ENCODE results near the gene ELK1.
"Not testable (repeated sequence)": the region's sequence is repeated elsewhere in the genome, so short reads cannot be mapped to it uniquely, and the experiment has no call there.

The ELK1 gene

DNA sequence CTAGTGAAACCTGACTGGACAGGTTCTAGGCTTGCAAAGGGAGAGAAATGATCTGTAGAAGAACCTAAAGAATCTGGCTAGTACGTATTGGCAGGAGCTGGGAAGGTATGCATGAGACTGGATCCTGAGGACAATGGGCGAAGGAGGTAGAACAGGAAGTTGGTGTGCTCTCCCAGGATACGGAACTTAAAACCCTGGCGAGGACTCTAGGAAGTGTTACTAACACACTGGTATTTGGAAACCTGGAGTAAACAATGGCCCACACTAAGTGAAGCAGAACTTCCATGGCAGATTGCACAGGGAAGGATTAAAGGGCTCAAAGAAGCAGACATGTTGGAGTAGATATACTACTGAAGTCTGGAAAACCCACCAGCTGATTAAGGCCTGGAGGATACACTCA, 39.9 kb downstream of the ELK1 start:
- no peak for DNase-seq

DNA sequence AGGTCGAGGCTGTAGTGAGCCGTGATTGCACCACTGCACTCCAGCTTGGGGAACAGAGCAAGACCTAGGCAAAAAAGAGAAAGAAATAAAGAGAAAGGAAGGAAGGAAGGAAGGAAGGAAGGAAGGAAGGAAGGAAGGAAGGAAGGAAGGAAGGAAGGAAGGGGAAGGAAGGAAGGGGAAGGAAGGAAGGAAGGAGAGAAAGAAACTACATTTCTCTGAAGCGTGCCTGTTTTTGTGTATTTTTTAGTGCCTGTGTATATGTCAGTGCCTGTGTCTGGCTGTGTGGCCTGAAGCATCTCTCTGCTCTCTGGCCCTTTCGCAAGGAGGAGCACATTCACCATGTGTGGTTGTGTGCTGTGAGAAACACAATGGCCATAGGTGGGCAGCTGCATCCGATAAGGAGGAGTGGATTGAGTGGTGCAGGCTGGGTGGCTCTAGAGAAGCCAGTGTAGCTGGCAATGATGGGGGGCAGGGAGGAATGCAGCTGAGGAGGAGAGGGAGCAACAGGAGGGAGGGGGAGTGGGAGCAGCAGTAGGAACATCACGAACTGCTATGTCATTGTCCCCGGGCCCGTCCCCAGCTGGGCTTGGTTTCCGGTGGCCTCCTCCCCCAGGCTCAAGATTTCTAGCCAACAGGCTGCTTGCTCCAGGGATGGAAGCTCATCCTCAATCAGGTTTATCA, 42.1 kb downstream of the ELK1 start:
- no peak for DNase-seq

DNA sequence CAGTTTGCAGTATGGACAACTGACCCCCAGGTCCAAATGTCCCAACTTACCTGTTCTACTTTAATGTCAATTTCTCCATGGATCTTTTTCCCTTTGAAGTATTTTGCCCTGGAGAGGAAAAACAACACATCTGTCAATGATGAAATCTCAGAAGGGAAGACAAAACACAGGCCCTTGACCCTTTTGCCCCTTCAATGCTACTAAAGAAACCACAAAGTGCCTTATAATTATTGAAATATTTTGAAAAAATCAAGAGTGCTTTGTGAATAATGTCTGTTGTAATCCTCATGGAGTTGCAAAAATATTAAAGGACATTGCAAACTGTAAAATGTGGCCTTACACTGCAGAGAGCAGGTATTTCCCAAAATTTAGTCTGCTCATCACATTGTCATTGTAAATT, 43.3 kb downstream of the ELK1 start:
- no peak for DNase-seq

DNA sequence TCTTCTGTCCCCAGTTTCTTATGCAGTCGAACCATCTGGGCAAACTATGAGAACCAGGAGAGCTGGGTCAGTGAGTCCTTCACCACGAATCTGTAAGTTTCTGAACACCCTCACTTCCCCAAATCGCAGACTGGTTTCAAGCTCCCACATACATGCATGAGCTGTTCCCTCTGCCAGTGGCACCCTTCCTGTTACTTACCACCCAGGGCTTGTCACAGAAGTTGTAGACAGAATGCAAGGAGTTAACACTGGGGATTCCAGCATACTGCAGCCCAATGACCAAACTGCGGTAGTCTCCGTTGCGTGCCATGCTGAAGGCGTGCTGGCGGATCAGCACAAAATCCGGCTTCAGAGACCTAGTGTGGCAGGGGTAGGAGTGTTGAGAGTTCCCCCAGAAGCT, 45.3 kb downstream of the ELK1 start:
- DNase-seq = no peak

DNA sequence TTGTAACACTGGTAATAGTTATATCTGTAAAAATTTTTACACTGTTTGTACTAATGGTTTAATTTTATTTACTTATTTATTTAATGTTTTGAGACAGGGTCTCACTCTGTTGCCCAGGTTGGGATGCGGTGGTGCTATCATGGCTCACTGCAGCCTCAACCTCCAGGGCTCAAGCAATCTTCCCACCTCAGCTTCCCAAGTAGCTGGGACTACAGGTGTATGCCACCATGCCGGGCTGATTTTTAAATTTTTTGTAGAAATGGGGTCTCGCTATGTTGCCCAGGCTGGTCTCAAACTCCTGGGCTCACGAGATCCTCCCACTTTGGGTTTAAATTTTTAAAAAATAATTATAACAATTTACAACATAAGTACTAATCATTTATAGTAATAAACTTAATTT, 47.2 kb downstream of the ELK1 start:
- not testable (repeated sequence) for DNase-seq

DNA sequence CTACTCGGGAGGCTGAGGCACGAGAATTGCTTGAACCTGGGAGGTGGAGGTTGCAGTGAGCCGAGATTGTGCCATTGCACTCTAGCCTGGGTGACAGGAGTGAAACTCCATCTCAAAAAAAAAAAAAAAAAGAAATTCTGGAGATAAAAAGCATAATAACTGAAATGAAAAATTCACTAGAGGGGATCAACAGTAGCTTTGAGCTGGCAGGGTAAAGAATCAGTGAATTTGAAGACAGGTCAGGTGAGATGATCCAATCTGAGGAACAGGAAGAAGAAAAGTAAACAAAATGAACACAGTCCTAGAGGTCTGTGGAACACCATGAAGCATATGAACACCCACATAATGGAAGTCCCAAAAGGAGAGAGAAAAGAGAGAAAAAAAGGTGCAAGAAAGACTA, 53.1 kb downstream of the ELK1 start:
- DNase-seq = no peak

DNA sequence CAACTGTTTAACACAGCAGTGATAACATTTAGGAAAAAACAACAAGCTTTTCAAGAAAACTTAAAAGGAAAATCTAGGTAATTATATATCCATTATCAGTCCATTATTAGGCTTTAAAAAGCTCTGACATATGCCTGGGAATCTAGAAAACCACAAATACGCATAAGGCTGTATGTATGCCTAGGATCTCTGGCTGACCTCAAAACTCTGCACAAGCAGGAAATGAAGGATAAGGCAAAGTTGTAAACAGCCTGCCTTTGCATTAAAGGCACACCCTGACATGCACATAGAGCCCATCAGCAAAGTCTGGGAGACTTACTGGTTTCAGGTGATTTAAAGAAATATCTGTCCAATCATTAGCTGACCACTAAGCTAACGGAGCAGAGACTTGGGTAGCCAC, 54.1 kb downstream of the ELK1 start:
- no peak for DNase-seq

DNA sequence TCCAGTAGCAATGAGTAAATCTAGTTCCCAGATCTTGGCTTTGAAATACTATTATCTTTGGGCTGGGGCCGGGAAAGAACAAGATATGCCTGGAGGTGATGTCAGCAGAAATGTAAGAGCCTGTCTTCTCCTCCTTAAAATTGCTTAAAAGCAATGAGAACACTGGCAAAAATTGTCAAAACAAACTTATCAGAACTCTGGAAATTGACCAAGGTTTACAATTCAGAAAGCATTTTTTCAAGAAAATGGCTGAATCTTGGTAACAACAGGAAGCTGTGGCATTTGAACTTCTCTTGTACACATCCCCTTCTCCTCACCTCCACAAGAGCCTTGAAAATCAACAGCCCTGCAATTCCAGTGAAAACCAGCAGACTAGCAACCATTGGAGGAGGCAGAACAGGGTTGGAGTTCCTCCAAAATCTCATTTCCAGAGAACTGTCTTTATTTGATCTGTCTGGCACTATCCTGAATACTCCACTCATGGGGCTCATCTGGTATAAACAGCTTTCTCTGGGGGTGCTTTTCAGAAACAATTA, 54.6 kb downstream of the ELK1 start:
- DNase-seq = no peak

DNA sequence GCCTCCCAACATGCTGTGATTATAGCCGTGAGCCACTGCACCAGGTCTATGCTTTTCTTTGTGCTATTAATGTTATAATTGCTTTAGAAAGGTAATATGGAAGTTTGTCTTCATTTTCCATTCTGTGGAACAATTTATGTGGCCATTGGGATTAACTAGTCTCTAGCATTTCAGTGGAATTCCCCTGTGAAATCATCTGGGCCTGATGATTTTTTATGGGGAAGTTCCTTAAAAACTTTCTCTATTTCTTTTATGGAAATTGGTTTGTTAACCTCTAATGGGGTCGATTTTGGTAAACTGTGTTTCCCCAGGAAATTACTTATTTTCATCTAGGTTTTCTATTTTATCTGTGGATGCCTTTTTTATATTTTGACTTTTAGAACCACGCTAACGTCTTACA, 56.8 kb downstream of the ELK1 start:
- DNase-seq = no peak

DNA sequence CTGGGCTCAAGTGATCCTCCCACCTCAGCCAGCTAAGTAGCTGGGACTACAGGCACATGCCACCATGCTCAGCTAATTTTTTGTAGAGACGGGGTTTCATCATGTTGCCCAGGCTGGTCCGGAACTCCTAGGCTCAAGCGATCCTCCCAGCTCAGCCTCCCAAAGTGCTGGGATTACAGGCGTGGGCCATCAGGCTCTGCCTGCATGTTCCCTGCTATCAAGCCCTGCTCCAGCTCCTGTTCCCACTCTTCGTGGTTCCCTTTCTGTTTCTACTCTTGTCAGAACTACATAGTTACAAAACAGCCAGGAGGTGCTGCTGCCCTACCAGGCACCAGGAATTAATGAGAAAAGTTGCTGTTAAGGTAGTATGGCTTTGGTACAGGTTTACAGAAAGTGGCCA, 59.4 kb downstream of the ELK1 start:
- no peak for DNase-seq

DNA sequence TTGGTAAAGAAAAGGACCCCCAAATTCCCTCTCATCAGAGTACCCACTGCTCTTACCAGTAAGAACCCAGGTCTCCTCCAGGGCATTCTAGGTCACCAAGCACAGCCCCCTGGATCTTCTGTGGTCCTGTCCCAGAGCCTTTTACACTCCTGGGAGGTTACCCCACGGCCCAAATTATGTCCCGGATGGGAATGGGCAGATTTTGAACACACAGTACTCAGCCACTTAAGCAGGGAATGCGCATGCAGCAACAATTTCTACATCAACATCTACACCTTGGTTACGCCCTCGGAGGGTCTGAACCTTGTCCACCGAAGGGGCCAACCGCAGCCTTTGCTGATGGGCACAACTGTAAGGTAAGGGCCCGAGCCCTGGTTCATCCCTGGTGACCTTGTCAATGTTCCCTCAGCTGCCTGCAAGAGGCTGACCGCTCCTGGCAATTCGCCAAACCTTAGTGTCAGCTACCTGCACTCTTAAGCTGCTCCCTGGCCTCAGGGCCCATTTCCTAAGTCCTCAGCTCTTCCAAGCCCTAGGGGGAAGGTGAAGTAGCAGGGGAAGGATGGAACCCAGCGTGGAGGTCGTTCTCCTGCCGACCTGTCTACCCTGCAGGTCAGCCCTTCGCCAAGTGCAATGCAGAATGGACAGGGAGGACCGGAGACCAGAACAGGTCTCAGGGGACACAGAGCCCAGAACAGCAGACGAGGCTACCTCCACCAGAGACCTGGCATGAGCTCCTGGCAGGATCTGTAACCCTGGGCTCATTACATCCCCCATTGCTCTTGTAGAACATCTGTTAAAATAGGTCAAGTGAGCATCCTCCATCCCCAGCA, 62.2 kb downstream of the ELK1 start:
- no peak for DNase-seq

DNA sequence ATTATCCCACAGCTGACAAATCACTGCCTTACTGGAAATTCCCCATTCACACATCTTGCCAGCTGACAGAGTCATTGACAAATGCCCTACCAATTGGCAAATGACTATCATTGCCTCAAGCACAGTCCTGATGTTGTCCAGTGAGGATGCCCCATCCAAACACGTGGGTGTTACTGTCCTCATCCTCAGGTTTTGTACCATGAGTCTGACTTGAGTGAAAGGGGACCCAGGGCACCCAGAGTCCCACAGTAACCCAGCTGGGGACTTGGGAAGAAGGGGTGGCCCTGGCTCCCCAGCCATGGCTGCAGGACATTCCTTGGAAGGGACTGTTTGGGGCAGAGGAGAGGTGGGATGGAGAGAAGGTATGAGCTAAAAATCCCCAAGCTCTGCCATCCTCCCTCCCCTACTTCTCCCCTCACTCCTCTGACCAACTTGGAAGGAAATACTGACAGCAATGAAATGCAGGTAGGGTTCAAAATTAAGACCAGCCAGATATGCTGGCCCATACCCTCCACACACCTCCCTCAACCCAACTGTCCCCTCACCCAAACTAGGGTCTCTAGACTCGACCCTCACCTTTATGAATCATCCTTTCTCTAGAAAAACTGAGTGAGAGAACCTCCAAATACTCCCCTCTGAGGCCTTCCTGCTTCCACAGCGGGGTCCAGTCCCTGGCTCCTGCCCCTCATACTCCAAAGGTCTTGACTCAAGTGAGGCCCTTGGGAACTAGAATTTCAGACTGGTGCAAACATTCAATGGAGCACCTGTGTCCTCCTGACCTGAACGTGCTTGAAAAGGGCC, 63.1 kb downstream of the ELK1 start:
- DNase-seq = no peak

DNA sequence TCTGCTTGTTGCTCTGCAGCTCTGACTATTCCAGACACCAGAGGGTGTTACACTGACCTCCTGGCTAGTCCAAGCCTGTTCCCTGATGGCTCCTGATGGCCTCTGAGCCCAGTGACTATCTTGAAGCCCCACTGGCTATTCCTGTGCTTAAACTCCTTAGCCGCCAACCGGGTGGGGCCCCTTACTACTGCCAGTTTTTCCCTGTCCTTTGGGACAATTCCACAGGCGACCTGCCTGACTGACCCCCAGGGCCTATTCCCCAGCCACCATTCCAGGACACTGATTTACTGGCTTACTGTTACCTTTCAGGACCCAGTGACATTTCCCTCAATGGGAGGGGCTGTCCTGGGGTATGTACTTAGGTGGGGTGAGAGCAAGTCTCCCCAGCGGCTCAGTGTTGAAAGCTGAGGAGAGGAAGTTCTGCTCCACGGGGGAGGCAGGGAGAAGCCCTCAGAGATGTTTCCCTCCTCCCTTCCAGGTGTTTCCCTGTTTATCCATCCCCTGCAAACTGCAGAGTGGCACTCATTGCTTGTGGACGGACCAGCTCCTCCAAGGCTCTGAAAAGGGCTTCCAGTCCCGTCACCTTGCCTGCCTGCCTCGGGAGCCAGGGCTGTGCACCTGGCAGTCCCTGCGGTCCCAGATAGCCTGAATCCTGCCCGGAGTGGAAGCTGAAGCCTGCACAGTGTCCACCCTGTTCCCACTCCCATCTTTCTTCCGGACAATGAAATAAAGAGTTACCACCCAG, 64.1 kb downstream of the ELK1 start:
- no peak for DNase-seq
